K562 (cell line): ENCODE results near the gene KRTAP5-7. TPM values are rescaled to one million over a fixed set of nuclear protein-coding genes. Genes with fewer than 3 reads are reported as not detected.
"Not testable (repeated sequence)": the region's sequence is repeated elsewhere in the genome, so short reads cannot be mapped to it uniquely, and the experiment has no call there.

Experiments
- ATAC-seq: fragments of 200-7000 bp; cut with Tn5 transposase; 3 replicates; pipeline ENCODE4 v1.9.1; 2020; ENCODE audit warnings: moderate library complexity
- BruUV-seq: library from RNA; stranded (reverse); fragments of 400-500 nt; replicated peaks from 2 replicates; lab custom pipeline; 2021; lab: Mats Ljungman, UMichigan
- CTCF ChIA-PET: fragments of 300-600 bp; formaldehyde crosslinking; extraction: SDS; loops from one replicate; lab custom pipeline; 2021; ENCODE audit warnings: low intra/inter-chr PET ratio; lab: Yijun Ruan, JAX
- POLR2A ChIA-PET: fragments of 300-600, 350-650 bp; sonication (Branson Sonifier 250); formaldehyde crosslinking; extraction: SDS; loops from one replicate; lab custom pipeline; 2021; ENCODE audit warnings: antibody characterized with exemption, inconsistent platforms; lab: Yijun Ruan, JAX
- DNase-seq, 4 experiments: peaks; one replicate each; pipeline versions ENCODE4 v3.0.0 to v3.0.0-alpha.2; 2011 to 2018; ENCODE audit warnings: low spot score in 3 of 4, mixed read lengths in 3 of 4; ENCODE audit errors: extremely low read depth in 1 of 4
- FAIRE-seq: peaks from 2 replicates; lab custom pipeline; 2011; peaks lifted over from hg19 to GRCh38; lab: Jason Lieb, UNC
- H2AFZ ChIP-seq: 2 replicates; pipeline ENCODE4 v1.6.0; 2011; ENCODE audit warnings: low read depth, low read length, control low read depth, inconsistent platforms
- H3K27ac ChIP-seq: fragments of 200-600 bp; 3 replicates; pipeline ENCODE4 v1.8.0; 2011; ENCODE audit warnings: low read depth, mild to moderate bottlenecking, control low read depth, inconsistent platforms, low read length, moderate library complexity, mixed read lengths; ENCODE audit errors: extremely low read depth
- H3K27me3 ChIP-seq, 2 experiments: fragments of 300-600 bp in 1 of 2; 2 replicates in 1 of 2; 3 replicates in 1 of 2; pipeline versions ENCODE4 v1.6.0 to v1.8.0; 2011; ENCODE audit warnings: inconsistent platforms in 2 of 2, low read length in 2 of 2, mild to moderate bottlenecking in 1 of 2, mixed read lengths in 1 of 2, moderate library complexity in 1 of 2; ENCODE audit not compliant: control insufficient read depth in 2 of 2, insufficient read depth in 2 of 2
- H3K36me3 ChIP-seq: fragments of 300-600 bp; 3 replicates; pipeline ENCODE4 v1.8.0; 2011; ENCODE audit warnings: mild to moderate bottlenecking, low read length, inconsistent platforms; ENCODE audit not compliant: control insufficient read depth, insufficient read depth
- H3K4me1 ChIP-seq, 2 experiments: fragments of 200-600 bp in 1 of 2; replicated peaks in 1 of 2; 2 replicates in 1 of 2; 3 replicates in 1 of 2; pipeline versions ENCODE4 v1.5.1 to v1.8.0; 2011; ENCODE audit warnings: inconsistent platforms in 2 of 2, low read length in 2 of 2, mild to moderate bottlenecking in 1 of 2, mixed read lengths in 1 of 2, moderate library complexity in 1 of 2; ENCODE audit not compliant: control insufficient read depth in 2 of 2, insufficient read depth in 2 of 2
- H3K4me2 ChIP-seq: 2 replicates; pipeline ENCODE4 v1.6.1; 2011; ENCODE audit warnings: low read length, control low read depth, inconsistent platforms, mixed read lengths; ENCODE audit not compliant: insufficient read depth
- H3K4me3 ChIP-seq: fragments of 200-600 bp; sonication (generic), shearing (Covaris generic); 2 replicates; pipeline ENCODE4 v1.5.1; 2016; ENCODE audit warnings: control low read depth, inconsistent platforms
- H3K79me2 ChIP-seq: fragments of 200-600 bp; 3 replicates; pipeline ENCODE4 v1.8.0; 2011; ENCODE audit warnings: low read length, inconsistent platforms; ENCODE audit not compliant: control insufficient read depth, insufficient read depth
- H3K9ac ChIP-seq, 2 experiments: 2 replicates each; pipeline versions ENCODE4 v1.6.0 to v1.6.1; 2011; ENCODE audit warnings: low read depth in 2 of 2, low read length in 2 of 2, control low read depth in 1 of 2, inconsistent platforms in 1 of 2, mild to moderate bottlenecking in 1 of 2, mixed read lengths in 1 of 2; ENCODE audit not compliant: insufficient read depth in 1 of 2
- H3K9me1 ChIP-seq: one replicate; pipeline ENCODE4 v1.6.0; 2011; ENCODE audit warnings: inconsistent platforms, mild to moderate bottlenecking, low read length, moderate library complexity; ENCODE audit not compliant: control insufficient read depth, insufficient read depth
- H3K9me3 ChIP-seq: replicated peaks from 2 replicates; pipeline ENCODE4 v1.5.1; 2011; ENCODE audit warnings: low read depth, low read length, inconsistent platforms; ENCODE audit not compliant: control insufficient read depth, insufficient read depth
- H4K20me1 ChIP-seq: replicated peaks from 2 replicates; pipeline ENCODE4 v1.6.1; 2011; ENCODE audit warnings: low read length, inconsistent platforms, mixed read lengths; ENCODE audit not compliant: control insufficient read depth, insufficient read depth
- ARID4B ChIP-seq: sonication (generic); formaldehyde crosslinking; IDR thresholded peaks from 2 replicates; pipeline ENCODE4 v1.8.0; 2022; ENCODE audit warnings: mild to moderate bottlenecking, missing genetic modification reagents
- CHCHD3 ChIP-seq: fragments of 250-450 bp; sonication (Bioruptor Pico); IDR thresholded peaks from 2 replicates; pipeline ENCODE4 v2.1.2; 2022; ENCODE audit warnings: mild to moderate bottlenecking
- FUS ChIP-seq: fragments of 200-400 bp; formaldehyde crosslinking; optimal IDR thresholded peaks from 2 replicates; pipeline ENCODE3; 2017; ENCODE audit warnings: low read depth, low read length
- GABPA ChIP-seq: fragments of 200-800 bp; sonication (Bioruptor generic); conservative IDR thresholded peaks from 2 replicates; pipeline ENCODE4 v1.6.1; 2016; ENCODE audit warnings: low read depth, missing genetic modification characterization, missing compliant biosample characterization
- GABPB2 ChIP-seq: fragments of 250-450 bp; sonication (Bioruptor Pico); conservative IDR thresholded peaks from 2 replicates; pipeline ENCODE4 v1.5.1; 2021; ENCODE audit warnings: mild to moderate bottlenecking
- MTA2 ChIP-seq: fragments of 450-650 bp; IDR thresholded peaks from 2 replicates; pipeline ENCODE4 v1.6.1; 2016; ENCODE audit warnings: low read depth
- NR2F6 ChIP-seq: fragments of 450-650 bp; formaldehyde crosslinking; IDR thresholded peaks from 2 replicates; pipeline ENCODE4 v1.4.0; 2020; ENCODE audit warnings: mild to moderate bottlenecking
- TCF7L2 ChIP-seq: fragments of 150-350 bp; IDR thresholded peaks from 2 replicates; pipeline ENCODE4 v1.6.1; 2016; ENCODE audit warnings: low read depth, mild to moderate bottlenecking, low read length, moderate library complexity
- ZNF174 ChIP-seq: fragments of 250-450 bp; sonication (Bioruptor Pico); IDR thresholded peaks from 2 replicates; pipeline ENCODE4 v1.4.0; 2020; ENCODE audit warnings: mild to moderate bottlenecking
- ZNF253 ChIP-seq: fragments of 250-450 bp; sonication (Bioruptor Pico); conservative IDR thresholded peaks from 2 replicates; pipeline ENCODE4 v1.6.1; 2021; ENCODE audit warnings: mild to moderate bottlenecking
- ZNF41 ChIP-seq: fragments of 250-450 bp; sonication (Bioruptor Pico); conservative IDR thresholded peaks from 2 replicates; pipeline ENCODE4 v1.4.0; 2020; ENCODE audit warnings: mild to moderate bottlenecking
- ZNF644 ChIP-seq: fragments of 200-800 bp; sonication (Bioruptor generic); IDR thresholded peaks from 2 replicates; pipeline ENCODE4 v1.6.1; 2016; ENCODE audit warnings: low read depth, missing genetic modification characterization, missing compliant biosample characterization
- WGBS: fragments of 100-300 bp; shearing (Covaris generic); methylation state at CpG from one replicate; pipeline ENCODE4 v1.1.6; 2016; ENCODE audit warnings: low coverage, mixed read lengths; ENCODE audit not compliant: insufficient coverage; ENCODE audit errors: missing lambda C conversion rate; 5-methylcytosine and 5-hydroxymethylcytosine counted together
- in situ Hi-C: fragments of 300-500 bp; cut with MboI; formaldehyde crosslinking; loops from 4 replicates; pipeline ENCODE4 v1.15.0; 2018; ENCODE audit warnings: inconsistent platforms, mixed read lengths
- intact Hi-C: fragments of 100-400 bp; cut with micrococcal nuclease; formaldehyde crosslinking; loops from 2 replicates; pipeline ENCODE4 v1.14.2; 2022
- polyA plus RNA-seq, 8 experiments: library from polyadenylated mRNA; depleted of rRNA in 4 of 8; stranded (reverse) in 5 of 8; unstranded in 3 of 8; fragments of >200 nt; fragmentation: Nextera tagmentation in 2 of 8; fragmentation: Illumina TruSeq in 1 of 8; extraction: Ambion mirVana in 2 of 8; extraction: Trizol in 1 of 8; gene quantifications; 2 replicates each; pipeline versions ENCODE4 v1.2.1 to v1.2.3, GENCODE V29; 2011 to 2014; ENCODE audit warnings: inconsistent platforms in 1 of 8, missing spikeins in 1 of 8
- total RNA-seq, 7 experiments: library from RNA; depleted of rRNA in 6 of 7; stranded (reverse); fragments of >200 nt in 6 of 7; fragmentation: Illumina TruSeq in 2 of 7; extraction: Trizol in 2 of 7; gene quantifications; 2 replicates each; pipeline versions ENCODE4 v1.2.1 to v1.2.3, GENCODE V29; 2011 to 2021; ENCODE audit warnings: low replicate concordance in 1 of 7

The KRTAP5-7 gene
- total and polyA plus RNA-seq, 9 of the 15 experiments (the other 6 are each of a cell fraction or from before 2014, with no cell fraction given) = not detected

GRCh38 chr11:71537977-71538665 is 11.1 kb downstream of the KRTAP5-7 start, which contains the start of gene KRTAP5-8:
Gene KRTAP5-8 (plus strand): TSS chr11:71538025. CDS start chr11:71538056, 31 bp downstream.
- in situ Hi-C loops, H3K9ac ChIP-seq, BruUV-seq, H3K4me1 ChIP-seq, H3K9me3 ChIP-seq, H2AFZ ChIP-seq, H3K9me1 ChIP-seq, FAIRE-seq, DNase-seq, H3K4me2 ChIP-seq, ATAC-seq, CTCF ChIA-PET, H4K20me1 ChIP-seq, H3K36me3 ChIP-seq, H3K79me2 ChIP-seq, H3K27ac ChIP-seq, H3K4me3 ChIP-seq: not testable (repeated sequence)
- POLR2A ChIA-PET = interaction anchor here (1.5 kb wide), 1 partner anchor 11 kb away, joined by 5 read pairs; no protein-coding TSS in a partner anchor
- WGBS = 8% methylated on average over 4 of the region's 4 CpGs
- H3K27me3 ChIP-seq = peaks cover 28 to 46% of the 10 kb centered on the region in 2 experiments; a peak in 3 of 5 replicates
- intact Hi-C loops = loop anchor here (10.0 kb wide), 1 partner anchor 93 kb away; the partner anchor contains the start of gene DHCR7

GRCh38 chr11:71538666-71538990 is 11.6 kb downstream of the KRTAP5-7 start:
- H3K9ac ChIP-seq = no peak overlapping the region
- no peaks in the 10 kb centered on the region for H3K9me1 ChIP-seq
- DNase-seq (no peak), FAIRE-seq (no peak), ATAC-seq (no peak)
- peaks cover 2 to 4% of the 10 kb centered on the region in 2 experiments; a peak in 4 of 5 replicates for H3K4me1 ChIP-seq
- H3K27me3 ChIP-seq = peaks cover 32 to 49% of the 10 kb centered on the region in 2 experiments; a peak in 3 of 5 replicates
- H2AFZ ChIP-seq = no peak overlapping the region
- no peaks in the 10 kb centered on the region for H3K36me3 ChIP-seq
- H4K20me1 ChIP-seq = no peaks in the 10 kb centered on the region
- no TSS peak for BruUV-seq
- H3K4me2 ChIP-seq = no peak overlapping the region
- intact Hi-C loops = loop anchor here (10.0 kb wide), 1 partner anchor 94 kb away; the partner anchor contains the start of gene DHCR7
- 5% methylated on average over 4 of the region's 4 CpGs for WGBS
- H3K79me2 ChIP-seq = no peaks in the 10 kb centered on the region
- no peak overlapping the region for H3K27ac ChIP-seq
- no peak overlapping the region for H3K4me3 ChIP-seq
- ChIA-PET POLR2A (interaction anchor here (1.5 kb wide), 1 partner anchor 11 kb away, joined by 5 read pairs; no protein-coding TSS in a partner anchor), CTCF (no interaction called here)
- in situ Hi-C loops = no loop called here
- peaks cover 2% of the 10 kb centered on the region; the same call in 1 of the 2 replicates for H3K9me3 ChIP-seq
- TF ChIP-seq GABPB2 (CRISPR knock-in tag) (no peak), ARID4B (no peak), NR2F6 (no peak), ZNF253 (CRISPR knock-in tag) (no peak), CHCHD3 (no peak), ZNF644 (tag) (no peak), MTA2 (no peak), ZNF41 (CRISPR knock-in tag) (no peak), TCF7L2 (no peak), FUS (no peak), ZNF174 (CRISPR knock-in tag) (no peak), GABPA (tag) (no peak)
